SU-DHL-6 (cell line): Measurements from ENCODE around the gene MAP7.

Experiments
- H2AFZ ChIP-seq: fragments of 200-600 bp; sonication (generic); 2 replicates; pipeline ENCODE4 v1.6.1; 2014; ENCODE audit warnings: low read depth, mild to moderate bottlenecking, moderate library complexity, mixed read lengths, antibody characterized with exemption, low read length; ENCODE audit not compliant: severe bottlenecking
- H3F3A ChIP-seq: fragments of 200-600 bp; shearing (Covaris generic); 2 replicates; pipeline ENCODE4 v1.6.0; 2016; ENCODE audit warnings: antibody characterized with exemption, mild to moderate bottlenecking; ENCODE audit not compliant: insufficient read depth
- H3K27ac ChIP-seq: fragments of 200-600 bp; sonication (generic); 2 replicates; pipeline ENCODE4 v1.5.1; 2016; ENCODE audit warnings: low read depth, mild to moderate bottlenecking, low read length, moderate library complexity, mixed read lengths
- H3K27me3 ChIP-seq: fragments of 200-600 bp; sonication (generic), shearing (Covaris generic); 2 replicates; pipeline ENCODE4 v1.6.0; 2014; ENCODE audit warnings: mild to moderate bottlenecking, low read length
- H3K36me3 ChIP-seq: fragments of 200-600 bp; sonication (generic); 2 replicates; pipeline ENCODE4 v1.6.1; 2014; ENCODE audit warnings: mild to moderate bottlenecking, low read length, mixed read lengths
- H3K4me2 ChIP-seq: fragments of 300-600, 200-600 bp; shearing (Covaris generic), sonication (generic); 2 replicates; pipeline ENCODE4 v1.6.0; 2014; ENCODE audit warnings: low read length, low read depth, mild to moderate bottlenecking; ENCODE audit not compliant: poor library complexity, severe bottlenecking
- H3K4me3 ChIP-seq: fragments of 200-600 bp; sonication (generic); 2 replicates; pipeline ENCODE4 v1.5.1; 2014; ENCODE audit warnings: antibody characterized with exemption, low read length, mild to moderate bottlenecking, mixed read lengths; ENCODE audit not compliant: insufficient read depth, poor library complexity, severe bottlenecking
- H3K79me2 ChIP-seq: fragments of 200-600 bp; sonication (generic); 2 replicates; pipeline ENCODE4 v1.6.1; 2014; ENCODE audit warnings: mild to moderate bottlenecking, low read length, moderate library complexity; ENCODE audit not compliant: insufficient read depth
- H3K9ac ChIP-seq: fragments of 200-600 bp; sonication (generic); 2 replicates; pipeline ENCODE4 v1.7.0; 2014; ENCODE audit warnings: mild to moderate bottlenecking, low read length
- H3K9me2 ChIP-seq: fragments of 200-600 bp; sonication (generic); replicated peaks from 2 replicates; pipeline ENCODE4 v1.6.1; 2014; ENCODE audit warnings: low read length; ENCODE audit not compliant: insufficient read depth
- H3K9me3 ChIP-seq: fragments of 200-600 bp; sonication (generic); 2 replicates; pipeline ENCODE4 v1.6.1; 2014; ENCODE audit warnings: low read length, mixed read lengths; ENCODE audit not compliant: insufficient read depth
- H4K20me1 ChIP-seq: fragments of 200-600 bp; sonication (generic); 2 replicates; pipeline ENCODE4 v1.6.1; 2014; ENCODE audit warnings: low read depth, mild to moderate bottlenecking, antibody characterized with exemption, low read length, moderate library complexity, mixed read lengths
- CTCF ChIP-seq: fragments of 200-600 bp; sonication (generic); IDR thresholded peaks from one replicate; pipeline ENCODE4 v1.5.1; 2017; ENCODE audit warnings: antibody characterized with exemption, mild to moderate bottlenecking, low read length, moderate library complexity; ENCODE audit not compliant: insufficient read depth, poor library complexity, severe bottlenecking
- EZH2phosphoT487 ChIP-seq: fragments of 200-600 bp; sonication (generic), shearing (Covaris generic); conservative IDR thresholded peaks from 2 replicates; pipeline ENCODE4 v1.6.1; 2018; ENCODE audit warnings: mild to moderate bottlenecking, antibody characterized with exemption, low read length, moderate library complexity, mixed read lengths

The MAP7 gene

GRCh38 chr6:136511926-136512325, 38.3 kb downstream of the MAP7 start:
- Histone ChIP-seq H3K9ac (no peak overlapping the region), H3K36me3 (no peaks in the 10 kb centered on the region), H3K27ac (no peak overlapping the region), H3K4me2 (no peak overlapping the region), H3K79me2 (no peaks in the 10 kb centered on the region), H3K9me3 (no peaks in the 10 kb centered on the region), H2AFZ (no peak overlapping the region), H4K20me1 (no peaks in the 10 kb centered on the region), H3F3A (no peaks in the 10 kb centered on the region), H3K9me2 (no peaks in the 10 kb centered on the region), H3K27me3 (no peaks in the 10 kb centered on the region), H3K4me3 (no peak overlapping the region)
- no peak for TF ChIP-seq CTCF
- no peak for TF ChIP-seq EZH2phosphoT487

- H3K27ac ChIP-seq: no peak overlapping the region
- H3K27me3 ChIP-seq: no peaks in the 10 kb centered on the region
- H3K79me2 ChIP-seq: no peaks in the 10 kb centered on the region
- no peaks in the 10 kb centered on the region for H4K20me1 ChIP-seq
- no peak for TF ChIP-seq CTCF
- no peak for TF ChIP-seq EZH2phosphoT487
- H3K36me3 ChIP-seq: no peaks in the 10 kb centered on the region
- H3K9me2 ChIP-seq: no peaks in the 10 kb centered on the region
- no peak overlapping the region for H3K4me3 ChIP-seq
- no peaks in the 10 kb centered on the region for H3F3A ChIP-seq
- H2AFZ ChIP-seq: no peak overlapping the region
- no peak overlapping the region for H3K4me2 ChIP-seq
- H3K9ac ChIP-seq: no peak overlapping the region
- H3K9me3 ChIP-seq: no peaks in the 10 kb centered on the region
These were observed 38.8 kb downstream of the MAP7 start for GRCh38 chr6:136511397-136511796.

- H3K9me2 ChIP-seq: no peaks in the 10 kb centered on the region
- no peak overlapping the region for H2AFZ ChIP-seq
- no peak overlapping the region for H3K27ac ChIP-seq
- no peaks in the 10 kb centered on the region for H3K9me3 ChIP-seq
- no peaks in the 10 kb centered on the region for H4K20me1 ChIP-seq
- no peak overlapping the region for H3K4me3 ChIP-seq
- no peak overlapping the region for H3K9ac ChIP-seq
- H3K4me2 ChIP-seq: no peak overlapping the region
- no peaks in the 10 kb centered on the region for H3F3A ChIP-seq
- H3K79me2 ChIP-seq: no peaks in the 10 kb centered on the region
- no peaks in the 10 kb centered on the region for H3K36me3 ChIP-seq
- no peaks in the 10 kb centered on the region for H3K27me3 ChIP-seq
- TF ChIP-seq EZH2phosphoT487 (no peak), CTCF (no peak)
These were observed 39.4 kb downstream of the MAP7 start for GRCh38 chr6:136510782-136511181.
